Mammary epithelial cell (primary cell): ENCODE results near the gene MAPKAPK2.

ENCODE experiments used
- CTCF ChIP-seq, 2 donors: IDR thresholded peaks in 1 of 2; conservative IDR thresholded peaks in 1 of 2; 2 replicates each; pipeline ENCODE4 v1.5.1; 2011 to 2012; ENCODE audit warnings: inconsistent platforms in 2 of 2, low read length in 2 of 2, mild to moderate bottlenecking in 2 of 2, control low read depth in 1 of 2, low read depth in 1 of 2; ENCODE audit not compliant: insufficient read depth in 1 of 2; ENCODE audit errors: extremely low read depth in 1 of 2
- EZH2 ChIP-seq: IDR thresholded peaks from 2 replicates; pipeline ENCODE4 v1.6.1; 2012; ENCODE audit warnings: low read length, inconsistent platforms, borderline replicate concordance

GRCh38 chr1:206674236-206674635, 10.5 kb upstream of the MAPKAPK2 start:
- no peak for TF ChIP-seq CTCF (conservative IDR thresholded peaks at IDR 0.05 in 1 of 2, IDR thresholded peaks at IDR 0.05 in 1 of 2; ENCODE audit: extremely low read depth in 1 of 2, insufficient read depth in 1 of 2, low read depth in 1 of 2, low read length in 2 of 2)
- no peak for TF ChIP-seq EZH2
